HepG2 (cell line): ENCODE results near the gene PMIS2. TPM values are rescaled to one million over a fixed set of nuclear protein-coding genes. Genes with fewer than 3 reads are reported as not detected.

Source experiments
- CEBPG ChIP-seq: IDR thresholded peaks from 2 replicates; pipeline ENCODE4 v1.6.1; 2016
- CERS6 ChIP-seq: sonication (generic); formaldehyde crosslinking; IDR thresholded peaks from 2 replicates; pipeline ENCODE4 v1.5.0; 2020; ENCODE audit warnings: missing genetic modification reagents
- DPF2 ChIP-seq: sonication (generic); formaldehyde crosslinking; IDR thresholded peaks from 2 replicates; pipeline ENCODE4 v1.4.0; 2020; ENCODE audit warnings: mild to moderate bottlenecking, low read depth, missing genetic modification reagents, borderline replicate concordance
- EP300 ChIP-seq, 3 experiments: sonication (generic) in 1 of 3; formaldehyde crosslinking in 1 of 3; IDR thresholded peaks; 2 replicates each; pipeline versions ENCODE4 v1.5.1 to v1.6.1; 2011 to 2020; ENCODE audit warnings: low read depth in 2 of 3, low read length in 2 of 3, borderline replicate concordance in 1 of 3, improper control_type of control experiment in 1 of 3, mild to moderate bottlenecking in 1 of 3, missing genetic modification reagents in 1 of 3, moderate library complexity in 1 of 3
- FOSL2 ChIP-seq: sonication (generic); formaldehyde crosslinking; IDR thresholded peaks from 2 replicates; pipeline ENCODE4 v1.4.0; 2020; ENCODE audit warnings: missing genetic modification reagents
- GATA4 ChIP-seq: sonication (generic); IDR thresholded peaks from 2 replicates; pipeline ENCODE4 v1.6.1; 2016; ENCODE audit warnings: antibody characterized with exemption, low read depth, borderline replicate concordance
- GLMP ChIP-seq: sonication (generic); formaldehyde crosslinking; IDR thresholded peaks from 2 replicates; pipeline ENCODE4 v1.9.0; 2021; ENCODE audit warnings: missing genetic modification reagents, mild to moderate bottlenecking, borderline replicate concordance
- MATR3 ChIP-seq: sonication (generic); formaldehyde crosslinking; IDR thresholded peaks from 2 replicates; pipeline ENCODE4 v1.4.0; 2020; ENCODE audit warnings: missing genetic modification reagents
- MBD4 ChIP-seq: IDR thresholded peaks from 2 replicates; pipeline ENCODE4 v1.6.1; 2012; ENCODE audit warnings: low read length, inconsistent platforms, borderline replicate concordance
- SP1 ChIP-seq, 2 experiments: fragments of 450-650 bp in 1 of 2; sonication (generic) in 1 of 2; formaldehyde crosslinking in 1 of 2; IDR thresholded peaks; 2 replicates each; pipeline versions ENCODE4 v1.4.0 to v1.6.1; 2016 to 2020; ENCODE audit warnings: missing genetic modification reagents in 1 of 2
- TCF12 ChIP-seq, 2 experiments: fragments of 450-650 bp in 1 of 2; sonication (generic) in 1 of 2; formaldehyde crosslinking in 1 of 2; IDR thresholded peaks; 2 replicates each; pipeline versions ENCODE4 v1.6.1 to v1.8.0; 2017 to 2022; ENCODE audit warnings: antibody characterized with exemption in 1 of 2, mild to moderate bottlenecking in 1 of 2, missing genetic modification reagents in 1 of 2, moderate library complexity in 1 of 2
- ZMYM3 ChIP-seq: sonication (generic); formaldehyde crosslinking; IDR thresholded peaks from 2 replicates; pipeline ENCODE4 v1.5.1; 2020; ENCODE audit warnings: mild to moderate bottlenecking, missing genetic modification reagents
- ZNF121 ChIP-seq: sonication (generic); formaldehyde crosslinking; IDR thresholded peaks from 2 replicates; pipeline ENCODE4 v1.5.0; 2020; ENCODE audit warnings: mild to moderate bottlenecking, missing genetic modification reagents
- ZNF282 ChIP-seq: fragments of 450-650 bp; IDR thresholded peaks from 2 replicates; pipeline ENCODE4 v1.6.1; 2018; ENCODE audit not compliant: partially characterized antibody
- ZNF362 ChIP-seq: sonication (generic); formaldehyde crosslinking; IDR thresholded peaks from 2 replicates; pipeline ENCODE4 v1.4.0; 2020; ENCODE audit warnings: missing genetic modification reagents, mild to moderate bottlenecking, borderline replicate concordance
- ZNF558 ChIP-seq: sonication (generic); formaldehyde crosslinking; IDR thresholded peaks from 2 replicates; pipeline ENCODE4 v1.9.0; 2022; ENCODE audit warnings: mild to moderate bottlenecking, missing genetic modification reagents, borderline replicate concordance
- ZNF574 ChIP-seq: sonication (generic); formaldehyde crosslinking; IDR thresholded peaks from 2 replicates; pipeline ENCODE4 v1.4.0; 2020; ENCODE audit warnings: missing genetic modification reagents
- ZNF615 ChIP-seq: sonication (generic); formaldehyde crosslinking; IDR thresholded peaks from 2 replicates; pipeline ENCODE4 v1.5.0; 2020; ENCODE audit warnings: mild to moderate bottlenecking, missing genetic modification reagents, borderline replicate concordance
- ZNF737 ChIP-seq: sonication (generic); formaldehyde crosslinking; IDR thresholded peaks from 2 replicates; pipeline ENCODE4 v1.5.0; 2020; ENCODE audit warnings: missing genetic modification reagents, mild to moderate bottlenecking, borderline replicate concordance
- polyA plus RNA-seq, 8 experiments: library from polyadenylated mRNA; depleted of rRNA in 3 of 8; stranded (reverse) in 7 of 8; unstranded in 1 of 8; fragments of >200 nt; fragmentation: Illumina TruSeq in 4 of 8; extraction: Trizol in 4 of 8; gene quantifications; 2 replicates each; pipeline versions ENCODE4 v1.2.1 to v1.2.3, GENCODE V29; 2011 to 2016; ENCODE audit warnings: low read depth in 4 of 8, missing spikeins in 1 of 8, mixed read lengths in 1 of 8; ENCODE audit not compliant: insufficient read depth in 1 of 8
- total RNA-seq, 5 experiments: library from RNA; depleted of rRNA; stranded (reverse); fragments of >200 nt; fragmentation: Illumina TruSeq; extraction: Trizol; gene quantifications; 2 replicates each; pipeline ENCODE4 v1.2.3, GENCODE V29; 2016; ENCODE audit warnings: low read depth in 1 of 5

Gene PMIS2
- total and polyA plus RNA-seq, 2 of the 13 experiments (the other 11 are each of a cell fraction or from before 2014, with no cell fraction given) = not detected

- TF ChIP-seq SP1 (IDR thresholded peaks at IDR 0.05) (no peak), SP1 (CRISPR knock-in tag; IDR thresholded peaks at IDR 0.05) (0 out of 2 replicates have a peak, but pooled peaks have one; percentile 25), ZNF737 (CRISPR knock-in tag) (no peak), TCF12 (IDR thresholded peaks at IDR 0.05) (no peak), TCF12 (CRISPR knock-in tag; IDR thresholded peaks at IDR 0.05) (no peak), ZNF362 (CRISPR knock-in tag) (peak; percentile 64; the same call in 1 of the 2 replicates), ZNF121 (CRISPR knock-in tag) (no peak), MATR3 (CRISPR knock-in tag) (no peak), CEBPG (CRISPR knock-in tag) (peak; percentile 26), ZNF282 (no peak), ZNF615 (no peak), MBD4 (no peak), FOSL2 (CRISPR knock-in tag) (peak; percentile 82), DPF2 (peak; percentile 56; the same call in 1 of the 2 replicates), ZMYM3 (CRISPR knock-in tag) (peak; percentile 64; the same call in 1 of the 2 replicates), ZNF574 (0 out of 2 replicates have a peak, but pooled peaks have one; percentile 29), CERS6 (CRISPR knock-in tag) (no peak), ZNF558 (CRISPR knock-in tag) (peak; percentile 62; the same call in 1 of the 2 replicates), GLMP (CRISPR knock-in tag) (no peak), GATA4 (peak; percentile 93), EP300 (IDR thresholded peaks at IDR 0.05; ENCODE audit: low read depth in 2 of 2, low read length in 2 of 2) (peak; percentile 81 to 90; a peak in 3 of 4 replicates), EP300 (CRISPR knock-in tag; IDR thresholded peaks at IDR 0.05; ENCODE audit: borderline replicate concordance) (peak; percentile 90)
Observed at GRCh38 chr19:35569281-35569781, 16.6 kb upstream of the PMIS2 start (continued).
